A204.1 (cell line): ENCODE measurements around the gene TRANK1.

Experiments
- FAIRE-seq: peaks from 2 replicates; lab custom pipeline; 2012; peaks lifted over from hg19 to GRCh38; lab: Jason Lieb, UNC

The TRANK1 gene

GRCh38 chr3:36843065-36844051 lies 101.5 kb downstream of the TRANK1 start:
- no peak for FAIRE-seq

GRCh38 chr3:36842275-36842674 lies 102.6 kb downstream of the TRANK1 start:
- no peak for FAIRE-seq

GRCh38 chr3:36840453-36840921 lies 104.4 kb downstream of the TRANK1 start:
- FAIRE-seq, result no peak

GRCh38 chr3:36837089-36837488 lies 107.8 kb downstream of the TRANK1 start:
- FAIRE-seq, result no peak

- no peak for FAIRE-seq
Measured at GRCh38 chr3:36833160-36833814, 111.6 kb downstream of the TRANK1 start.

- FAIRE-seq, result no peak
Measured at GRCh38 chr3:36832406-36832805, 112.4 kb downstream of the TRANK1 start.

GRCh38 chr3:36827133-36827532 lies 117.7 kb downstream of the TRANK1 start:
- no peak for FAIRE-seq

- FAIRE-seq, result no peak
Measured at GRCh38 chr3:36826240-36826639, 118.6 kb downstream of the TRANK1 start.

- no peak for FAIRE-seq
Measured at GRCh38 chr3:36824443-36824842, 120.4 kb downstream of the TRANK1 start.

- no peak for FAIRE-seq
Measured at GRCh38 chr3:36823806-36824205, 121.0 kb downstream of the TRANK1 start.

GRCh38 chr3:36820083-36820482 lies 124.8 kb downstream of the TRANK1 start:
- no peak for FAIRE-seq

GRCh38 chr3:36817806-36818533 lies 126.9 kb downstream of the TRANK1 start:
- no peak for FAIRE-seq

- FAIRE-seq, result no peak
Measured at GRCh38 chr3:36815375-36815774, 129.5 kb downstream of the TRANK1 start.

GRCh38 chr3:36814776-36815175 lies 130.1 kb downstream of the TRANK1 start:
- no peak for FAIRE-seq

- no peak for FAIRE-seq
Measured at GRCh38 chr3:36814066-36814717, 130.7 kb downstream of the TRANK1 start.

GRCh38 chr3:36813305-36813704 lies 131.5 kb downstream of the TRANK1 start:
- no peak for FAIRE-seq

GRCh38 chr3:36812240-36812639 lies 132.6 kb downstream of the TRANK1 start:
- FAIRE-seq, result no peak

GRCh38 chr3:36811768-36812167 lies 133.1 kb downstream of the TRANK1 start:
- no peak for FAIRE-seq

GRCh38 chr3:36804295-36805055 lies 140.4 kb downstream of the TRANK1 start:
- no peak for FAIRE-seq

GRCh38 chr3:36803091-36803791 lies 141.6 kb downstream of the TRANK1 start:
- no peak for FAIRE-seq
